ENCODE measurements around the gene IFITM10.

The IFITM10 gene

GRCh38 chr11:1753929-1754305, 3.5 kb upstream of the IFITM10 start:
- no peak for TF ChIP-seq GATA3 (IDR thresholded peaks at IDR 0.05; ENCODE audit: low read depth, low read length)

GRCh38 chr11:1753229-1753928, 3.0 kb upstream of the IFITM10 start:
- TF ChIP-seq GATA3 (IDR thresholded peaks at IDR 0.05; ENCODE audit: low read depth, low read length) (no peak), GATA2 (IDR thresholded peaks at IDR 0.05; ENCODE audit: low read depth, low read length) (no peak)

GRCh38 chr11:1752907-1753228, 2.5 kb upstream of the IFITM10 start:
- TF ChIP-seq GATA3 (IDR thresholded peaks at IDR 0.05; ENCODE audit: low read depth, low read length) (no peak), GATA2 (IDR thresholded peaks at IDR 0.05; ENCODE audit: low read depth, low read length) (no peak)

GRCh38 chr11:1751999-1752906, 1.9 kb upstream of the IFITM10 start:
- TF ChIP-seq GATA3 (IDR thresholded peaks at IDR 0.05; ENCODE audit: low read depth, low read length) = no peak
- TF ChIP-seq GATA2 (IDR thresholded peaks at IDR 0.05; ENCODE audit: low read depth, low read length) = peak; percentile 93

- TF ChIP-seq GATA3 (IDR thresholded peaks at IDR 0.05; ENCODE audit: low read depth, low read length) (no peak), GATA2 (IDR thresholded peaks at IDR 0.05; ENCODE audit: low read depth, low read length) (no peak)
Measured at GRCh38 chr11:1751531-1751921, 1.1 kb upstream of the IFITM10 start.

GRCh38 chr11:1750840-1751530, 590 bp upstream of the IFITM10 start:
- TF ChIP-seq GATA3 (IDR thresholded peaks at IDR 0.05; ENCODE audit: low read depth, low read length) (no peak), GATA2 (IDR thresholded peaks at IDR 0.05; ENCODE audit: low read depth, low read length) (no peak)

- TF ChIP-seq GATA2 (IDR thresholded peaks at IDR 0.05; ENCODE audit: low read depth, low read length) (no peak), GATA3 (IDR thresholded peaks at IDR 0.05; ENCODE audit: low read depth, low read length) (no peak)
Measured at GRCh38 chr11:1749395-1750351, 722 bp downstream of the IFITM10 start.

GRCh38 chr11:1748636-1749394, 1.6 kb downstream of the IFITM10 start:
- TF ChIP-seq GATA2 (IDR thresholded peaks at IDR 0.05; ENCODE audit: low read depth, low read length) (no peak), GATA3 (IDR thresholded peaks at IDR 0.05; ENCODE audit: low read depth, low read length) (no peak)

- TF ChIP-seq GATA3 (IDR thresholded peaks at IDR 0.05; ENCODE audit: low read depth, low read length) = no peak
- TF ChIP-seq GATA2 (IDR thresholded peaks at IDR 0.05; ENCODE audit: low read depth, low read length) = no peak
Measured at GRCh38 chr11:1747753-1748635, 2.4 kb downstream of the IFITM10 start.

GRCh38 chr11:1746956-1747752, 3.2 kb downstream of the IFITM10 start:
- no peak for TF ChIP-seq GATA3 (IDR thresholded peaks at IDR 0.05; ENCODE audit: low read depth, low read length)
- no peak for TF ChIP-seq GATA2 (IDR thresholded peaks at IDR 0.05; ENCODE audit: low read depth, low read length)

- no peak for TF ChIP-seq GATA3 (IDR thresholded peaks at IDR 0.05; ENCODE audit: low read depth, low read length)
Measured at GRCh38 chr11:1746511-1746931, 3.9 kb downstream of the IFITM10 start.
